Kidney epithelial cell (primary cell): ENCODE data around the gene FRMD3. TPM values are rescaled to one million over a fixed set of nuclear protein-coding genes. Genes with fewer than 3 reads are reported as not detected.

Source experiments
- DNase-seq: peaks from one replicate; pipeline ENCODE4 v3.0.0-alpha.2; 2010; ENCODE audit warnings: low read depth
- H3K27me3 ChIP-seq: 2 replicates; pipeline ENCODE4 v1.6.0; 2011; ENCODE audit warnings: low read length; ENCODE audit not compliant: control insufficient read depth, insufficient read depth
- H3K36me3 ChIP-seq: 2 replicates; pipeline ENCODE4 v1.5.1; 2011; ENCODE audit warnings: low read length; ENCODE audit not compliant: control insufficient read depth, insufficient read depth
- H3K4me3 ChIP-seq: 2 replicates; pipeline ENCODE4 v1.5.1; 2011; ENCODE audit warnings: low read depth, mild to moderate bottlenecking, control low read depth, low read length
- CTCF ChIP-seq: IDR thresholded peaks from 2 replicates; pipeline ENCODE4 v1.5.1; 2011; ENCODE audit warnings: mild to moderate bottlenecking, moderate library complexity, low read length, control low read depth, inconsistent platforms; ENCODE audit not compliant: insufficient read depth, poor library complexity, severe bottlenecking
- total RNA-seq: library from RNA; depleted of rRNA; stranded (reverse); fragments of >200 nt; gene quantifications from 2 replicates; pipeline ENCODE4 v1.2.3, GENCODE V29; 2015

FRMD3 gene
- total RNA-seq, 1 donor from 2014 or later = 5.2 TPM

- no peak for TF ChIP-seq CTCF
- no peaks in the 10 kb centered on the region for H3K36me3 ChIP-seq
- no peak overlapping the region for H3K4me3 ChIP-seq
- H3K27me3 ChIP-seq = no peaks in the 10 kb centered on the region
- DNase-seq = no peak
Measured at GRCh38 chr9:83396813-83397212, 141.4 kb downstream of the FRMD3 start.

GRCh38 chr9:83396342-83396741, 141.9 kb downstream of the FRMD3 start:
- DNase-seq = no peak
- Histone ChIP-seq H3K36me3 (no peaks in the 10 kb centered on the region), H3K27me3 (no peaks in the 10 kb centered on the region), H3K4me3 (no peak overlapping the region)
- TF ChIP-seq CTCF = no peak

- no peak overlapping the region for H3K4me3 ChIP-seq
- TF ChIP-seq CTCF = no peak
- DNase-seq = no peak
Measured at GRCh38 chr9:83392228-83392627, 146.0 kb downstream of the FRMD3 start.

DNA sequence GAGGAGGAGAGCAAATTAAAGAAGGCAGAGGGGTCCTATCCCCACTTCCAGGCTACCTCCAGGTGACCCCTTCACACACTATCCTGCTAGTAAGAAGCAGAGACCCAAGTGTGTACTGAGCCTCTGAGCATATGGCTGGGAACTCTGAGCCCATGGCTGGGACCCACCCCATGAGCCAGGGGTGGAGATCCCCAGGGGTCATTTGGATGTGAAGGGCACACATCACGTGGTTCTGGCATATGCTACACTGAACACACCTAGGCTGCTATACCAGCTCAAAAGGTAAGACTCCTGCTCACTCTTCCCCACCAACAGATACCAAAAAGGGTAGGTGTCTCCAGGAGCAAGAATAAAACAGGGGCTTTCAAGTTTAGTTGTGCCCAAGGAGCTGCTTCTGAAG, 149.9 kb downstream of the FRMD3 start:
- TF ChIP-seq CTCF = no peak
- no peaks in the 10 kb centered on the region for H3K36me3 ChIP-seq
- H3K27me3 ChIP-seq = no peaks in the 10 kb centered on the region
- no peak for DNase-seq
- no peak overlapping the region for H3K4me3 ChIP-seq

More at GRCh38 chr9:83392228-83392627, 146.0 kb downstream of the FRMD3 start:
- Histone ChIP-seq H3K27me3 (no peaks in the 10 kb centered on the region), H3K36me3 (no peaks in the 10 kb centered on the region)

DNA sequence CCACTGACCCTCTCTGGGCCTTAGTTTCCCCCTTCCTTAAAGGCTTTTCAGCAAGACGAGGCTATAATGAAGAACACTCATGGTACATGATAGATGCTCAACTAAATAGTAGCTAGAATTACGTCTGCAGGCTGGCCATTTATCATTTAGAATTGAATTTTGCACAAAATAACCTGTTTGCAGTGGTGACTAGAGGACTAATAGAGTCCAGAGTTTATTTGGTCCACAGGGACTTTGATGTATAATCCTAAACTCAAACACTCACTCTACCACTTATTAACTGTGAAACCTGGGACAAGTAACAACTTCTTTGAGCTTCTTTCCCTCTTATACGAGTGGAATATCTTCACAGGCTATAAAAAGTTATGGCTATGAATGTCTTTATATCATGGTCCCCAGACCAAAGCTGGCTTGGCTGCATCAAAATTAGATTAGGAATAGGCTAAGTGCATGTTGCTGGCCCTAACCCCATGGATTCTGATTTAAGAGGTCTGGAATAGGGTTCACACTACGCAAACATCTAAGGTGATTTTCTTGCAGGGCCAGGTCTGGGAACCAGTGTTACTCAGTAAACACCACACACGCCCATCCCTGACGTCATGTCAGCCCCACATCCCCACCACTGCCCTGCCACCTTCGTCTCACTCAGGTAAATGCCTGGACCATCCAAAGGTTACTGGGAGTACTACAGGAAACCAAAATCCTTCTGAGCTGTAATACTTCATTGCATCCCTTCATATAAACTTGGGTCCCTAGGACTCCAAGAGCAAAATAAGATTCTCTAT, 150.6 kb downstream of the FRMD3 start:
- no peak for TF ChIP-seq CTCF
- Histone ChIP-seq H3K27me3 (no peaks in the 10 kb centered on the region), H3K36me3 (no peaks in the 10 kb centered on the region), H3K4me3 (no peak overlapping the region)
- no peak for DNase-seq

DNA sequence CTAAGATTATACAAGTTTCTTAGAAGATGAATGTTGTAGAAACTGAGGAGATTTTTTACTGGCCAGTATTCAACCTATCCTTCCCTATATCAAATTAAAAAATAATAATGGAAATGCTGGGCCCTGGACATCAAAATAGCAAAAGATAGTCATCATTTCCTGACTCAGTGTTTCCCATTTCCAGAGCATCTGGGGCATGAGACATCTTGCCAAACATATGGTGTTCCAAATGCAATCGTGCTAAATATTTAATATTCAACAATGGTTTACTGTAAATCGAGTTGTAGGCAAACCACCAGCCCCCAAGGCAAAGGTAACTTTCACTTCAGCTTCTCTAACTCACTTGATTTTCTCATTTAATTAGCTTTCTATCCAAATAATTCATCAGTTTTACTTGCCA, 152.9 kb downstream of the FRMD3 start:
- no peak for TF ChIP-seq CTCF
- Histone ChIP-seq H3K4me3 (no peak overlapping the region), H3K27me3 (no peaks in the 10 kb centered on the region), H3K36me3 (no peaks in the 10 kb centered on the region)
- DNase-seq = no peak
